GM12878 (cell line): ENCODE measurements around the gene TERF2IP. TPM values are rescaled to one million over a fixed set of nuclear protein-coding genes. Genes with fewer than 3 reads are reported as not detected.

ENCODE experiments used
- BCL11A ChIP-seq: IDR thresholded peaks from 2 replicates; pipeline ENCODE4 v1.6.1; 2011; ENCODE audit warnings: low read depth, low read length
- CBX5 ChIP-seq: sonication (generic); IDR thresholded peaks from 2 replicates; pipeline ENCODE4 v1.6.1; 2016; ENCODE audit warnings: low read depth, moderate library complexity, mild to moderate bottlenecking, inconsistent platforms
- CUX1 ChIP-seq: IDR thresholded peaks from 2 replicates; pipeline ENCODE4 v1.6.1; 2012; ENCODE audit warnings: improper control_type of control experiment, low read depth, low read length; ENCODE audit not compliant: insufficient replicate concordance
- HDGF ChIP-seq: fragments of 450-650 bp; IDR thresholded peaks from 2 replicates; pipeline ENCODE4 v1.6.1; 2016; ENCODE audit warnings: antibody characterized with exemption
- NFYA ChIP-seq: IDR thresholded peaks from 2 replicates; pipeline ENCODE4 v1.6.1; 2011; ENCODE audit warnings: low read depth, mild to moderate bottlenecking, low read length, improper control_type of control experiment, borderline replicate concordance
- PBX3 ChIP-seq: IDR thresholded peaks from 2 replicates; pipeline ENCODE4 v1.6.1; 2011; ENCODE audit warnings: mild to moderate bottlenecking, low read depth, low read length, moderate library complexity; ENCODE audit not compliant: insufficient replicate concordance
- POLR2A ChIP-seq: IDR thresholded peaks from 2 replicates; pipeline ENCODE4 v1.6.1; 2011; ENCODE audit warnings: low read depth, mild to moderate bottlenecking, low read length
- RAD51 ChIP-seq: fragments of 450-650 bp; IDR thresholded peaks from 2 replicates; pipeline ENCODE4 v1.6.1; 2016; ENCODE audit warnings: moderate library complexity, mild to moderate bottlenecking, inconsistent platforms
- RB1 ChIP-seq: fragments of 450-650 bp; formaldehyde crosslinking; IDR thresholded peaks from 2 replicates; pipeline ENCODE4 v1.6.1; 2017; ENCODE audit warnings: mild to moderate bottlenecking, borderline replicate concordance
- SIX5 ChIP-seq: IDR thresholded peaks from 2 replicates; pipeline ENCODE4 v1.6.1; 2011; ENCODE audit warnings: mild to moderate bottlenecking, low read depth, low read length, moderate library complexity; ENCODE audit not compliant: severe bottlenecking
- SMAD5 ChIP-seq: IDR thresholded peaks from 2 replicates; pipeline ENCODE4 v1.6.1; 2016; ENCODE audit warnings: antibody characterized with exemption, low read depth
- SPI1 ChIP-seq: IDR thresholded peaks from 2 replicates; pipeline ENCODE4 v1.6.1; 2011; ENCODE audit warnings: low read depth, mild to moderate bottlenecking, low read length, moderate library complexity, borderline replicate concordance; ENCODE audit not compliant: insufficient read depth
- SREBF1 ChIP-seq: IDR thresholded peaks from 2 replicates; pipeline ENCODE4 v1.6.1; 2012; ENCODE audit warnings: mild to moderate bottlenecking, low read length
- ZNF217 ChIP-seq: fragments of 450-650 bp; IDR thresholded peaks from 2 replicates; pipeline ENCODE4 v1.6.1; 2017; ENCODE audit warnings: antibody characterized with exemption, mild to moderate bottlenecking
- ZNF592 ChIP-seq: fragments of 450-650 bp; IDR thresholded peaks from 2 replicates; pipeline ENCODE4 v1.6.1; 2017; ENCODE audit warnings: mild to moderate bottlenecking, moderate library complexity
- ZNF622 ChIP-seq: fragments of 450-650 bp; IDR thresholded peaks from 2 replicates; pipeline ENCODE4 v1.6.1; 2017; ENCODE audit warnings: mild to moderate bottlenecking, inconsistent platforms
- polyA plus RNA-seq, 11 experiments: library from polyadenylated mRNA; depleted of rRNA in 4 of 11; unstranded in 6 of 11; stranded (reverse) in 5 of 11; fragments of >200 nt; fragmentation: Nextera tagmentation in 4 of 11; fragmentation: Illumina TruSeq in 1 of 11; extraction: Ambion mirVana in 4 of 11; extraction: Trizol in 1 of 11; gene quantifications; 1 replicate in 1 of 11; 2 replicates in 10 of 11; pipeline versions ENCODE4 v1.2.1 to v1.2.3, GENCODE V29; 2011 to 2016; ENCODE audit warnings: inconsistent platforms in 2 of 11, missing spikeins in 2 of 11, low read depth in 1 of 11
- total RNA-seq, 4 experiments: library from RNA; depleted of rRNA in 3 of 4; stranded (reverse); fragments of >200 nt in 3 of 4; fragmentation: Illumina TruSeq in 1 of 4; extraction: Trizol in 1 of 4; gene quantifications; 2 replicates each; pipeline versions ENCODE4 v1.2.1 to v1.2.3, GENCODE V29; 2013 to 2021
- TF ChIP-seq, protein P1 (sequence below): fragments of 450-650 bp; conservative IDR thresholded peaks from 2 replicates; pipeline ENCODE4 v1.6.1; 2017; ENCODE audit warnings: mild to moderate bottlenecking, moderate library complexity

TERF2IP gene
- total and polyA plus RNA-seq, 10 of the 15 experiments (the other 5 are each of a cell fraction or from before 2014, with no cell fraction given), result 19.6 to 93.1 (median 54.4) TPM

- TF ChIP-seq CUX1 (no peak), RAD51 (no peak), ZNF217 (no peak), ZNF592 (no peak), HDGF (no peak), SMAD5 (0 out of 2 replicates have a peak, but pooled peaks have one; percentile 37), CBX5 (no peak), POLR2A (peak; percentile 51), BCL11A (no peak), PBX3 (no peak), SPI1 (no peak), NFYA (no peak), RB1 (no peak), SREBF1 (no peak), SIX5 (no peak), ZNF622 (no peak)
- TF ChIP-seq, protein P1, sequence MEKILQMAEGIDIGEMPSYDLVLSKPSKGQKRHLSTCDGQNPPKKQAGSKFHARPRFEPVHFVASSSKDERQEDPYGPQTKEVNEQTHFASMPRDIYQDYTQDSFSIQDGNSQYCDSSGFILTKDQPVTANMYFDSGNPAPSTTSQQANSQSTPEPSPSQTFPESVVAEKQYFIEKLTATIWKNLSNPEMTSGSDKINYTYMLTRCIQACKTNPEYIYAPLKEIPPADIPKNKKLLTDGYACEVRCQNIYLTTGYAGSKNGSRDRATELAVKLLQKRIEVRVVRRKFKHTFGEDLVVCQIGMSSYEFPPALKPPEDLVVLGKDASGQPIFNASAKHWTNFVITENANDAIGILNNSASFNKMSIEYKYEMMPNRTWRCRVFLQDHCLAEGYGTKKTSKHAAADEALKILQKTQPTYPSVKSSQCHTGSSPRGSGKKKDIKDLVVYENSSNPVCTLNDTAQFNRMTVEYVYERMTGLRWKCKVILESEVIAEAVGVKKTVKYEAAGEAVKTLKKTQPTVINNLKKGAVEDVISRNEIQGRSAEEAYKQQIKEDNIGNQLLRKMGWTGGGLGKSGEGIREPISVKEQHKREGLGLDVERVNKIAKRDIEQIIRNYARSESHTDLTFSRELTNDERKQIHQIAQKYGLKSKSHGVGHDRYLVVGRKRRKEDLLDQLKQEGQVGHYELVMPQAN, result no peak
These were observed 27.0 kb upstream of the TERF2IP start (continued) for GRCh38 chr16:75620326-75621169.
